OCI-LY3 (cell line): ENCODE measurements around the gene BHMT2.

Source experiments
- CTCF ChIP-seq: fragments of 200-600, 300-600 bp; sonication (generic); IDR thresholded peaks from 2 replicates; pipeline ENCODE4 v1.5.1; 2014; ENCODE audit warnings: antibody characterized with exemption, low read length, low read depth
- EZH2phosphoT487 ChIP-seq: fragments of 200-600 bp; shearing (Covaris generic); IDR thresholded peaks from 2 replicates; pipeline ENCODE4 v1.6.1; 2018; ENCODE audit warnings: antibody characterized with exemption, mixed run types, low read depth

- TF ChIP-seq CTCF (no peak), EZH2phosphoT487 (no peak)
Observed at GRCh38 chr5:79080804-79081203, 11.2 kb downstream of the BHMT2 start.
